GM12874 (cell line): ENCODE results near the gene NEBL.

Experiments
- TF ChIP-seq, protein P1 (sequence below): IDR thresholded peaks from 2 replicates; pipeline ENCODE4 v1.5.1; 2011; ENCODE audit warnings: low read depth, mild to moderate bottlenecking, control low read depth, low read length, moderate library complexity; ENCODE audit not compliant: insufficient read depth

NEBL gene

DNA sequence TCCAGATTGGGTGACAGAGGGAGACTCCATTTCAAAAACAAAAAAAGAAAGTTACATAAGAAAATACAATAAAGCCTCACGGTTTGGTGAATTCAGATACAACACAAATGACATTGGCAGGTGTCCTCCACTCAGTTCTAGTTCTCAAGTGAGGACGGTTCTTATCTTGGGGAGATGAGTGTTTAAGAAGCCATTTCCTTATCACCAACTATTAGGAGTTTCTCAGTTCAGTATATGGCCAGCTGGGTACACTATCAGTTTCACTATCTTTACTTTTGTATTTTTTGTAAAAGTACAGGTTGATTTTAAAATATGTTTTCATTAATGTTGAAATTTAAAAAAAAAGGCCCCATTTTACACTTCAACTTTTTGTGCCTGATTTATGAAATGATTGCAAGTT is 36.6 kb upstream of the NEBL start:
- TF ChIP-seq, protein P1, sequence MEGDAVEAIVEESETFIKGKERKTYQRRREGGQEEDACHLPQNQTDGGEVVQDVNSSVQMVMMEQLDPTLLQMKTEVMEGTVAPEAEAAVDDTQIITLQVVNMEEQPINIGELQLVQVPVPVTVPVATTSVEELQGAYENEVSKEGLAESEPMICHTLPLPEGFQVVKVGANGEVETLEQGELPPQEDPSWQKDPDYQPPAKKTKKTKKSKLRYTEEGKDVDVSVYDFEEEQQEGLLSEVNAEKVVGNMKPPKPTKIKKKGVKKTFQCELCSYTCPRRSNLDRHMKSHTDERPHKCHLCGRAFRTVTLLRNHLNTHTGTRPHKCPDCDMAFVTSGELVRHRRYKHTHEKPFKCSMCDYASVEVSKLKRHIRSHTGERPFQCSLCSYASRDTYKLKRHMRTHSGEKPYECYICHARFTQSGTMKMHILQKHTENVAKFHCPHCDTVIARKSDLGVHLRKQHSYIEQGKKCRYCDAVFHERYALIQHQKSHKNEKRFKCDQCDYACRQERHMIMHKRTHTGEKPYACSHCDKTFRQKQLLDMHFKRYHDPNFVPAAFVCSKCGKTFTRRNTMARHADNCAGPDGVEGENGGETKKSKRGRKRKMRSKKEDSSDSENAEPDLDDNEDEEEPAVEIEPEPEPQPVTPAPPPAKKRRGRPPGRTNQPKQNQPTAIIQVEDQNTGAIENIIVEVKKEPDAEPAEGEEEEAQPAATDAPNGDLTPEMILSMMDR, result no peak

DNA sequence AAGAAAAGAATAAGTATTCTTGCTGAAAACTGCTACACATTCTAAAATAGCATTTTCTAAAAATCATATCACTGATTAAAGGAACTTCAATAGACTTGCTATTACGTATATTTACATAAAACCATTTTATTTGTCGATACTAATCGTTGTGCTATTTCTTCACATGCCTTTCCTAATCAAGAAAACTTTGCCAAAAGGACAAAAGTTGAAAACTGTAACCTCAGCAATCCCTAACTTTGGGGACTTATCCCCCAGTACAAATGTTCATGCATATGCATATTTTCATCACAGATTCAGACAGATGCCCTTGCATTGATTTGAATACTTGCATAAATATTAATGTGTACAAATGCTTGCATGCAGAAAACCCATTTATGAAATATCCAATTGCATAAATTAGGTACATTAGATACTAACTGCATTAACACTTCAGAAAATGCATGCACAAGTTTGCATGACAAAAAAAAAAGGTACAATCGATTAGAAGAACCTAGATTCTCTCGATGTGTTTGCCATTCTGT is 35.6 kb upstream of the NEBL start:
- TF ChIP-seq, protein P1, result no peak

DNA sequence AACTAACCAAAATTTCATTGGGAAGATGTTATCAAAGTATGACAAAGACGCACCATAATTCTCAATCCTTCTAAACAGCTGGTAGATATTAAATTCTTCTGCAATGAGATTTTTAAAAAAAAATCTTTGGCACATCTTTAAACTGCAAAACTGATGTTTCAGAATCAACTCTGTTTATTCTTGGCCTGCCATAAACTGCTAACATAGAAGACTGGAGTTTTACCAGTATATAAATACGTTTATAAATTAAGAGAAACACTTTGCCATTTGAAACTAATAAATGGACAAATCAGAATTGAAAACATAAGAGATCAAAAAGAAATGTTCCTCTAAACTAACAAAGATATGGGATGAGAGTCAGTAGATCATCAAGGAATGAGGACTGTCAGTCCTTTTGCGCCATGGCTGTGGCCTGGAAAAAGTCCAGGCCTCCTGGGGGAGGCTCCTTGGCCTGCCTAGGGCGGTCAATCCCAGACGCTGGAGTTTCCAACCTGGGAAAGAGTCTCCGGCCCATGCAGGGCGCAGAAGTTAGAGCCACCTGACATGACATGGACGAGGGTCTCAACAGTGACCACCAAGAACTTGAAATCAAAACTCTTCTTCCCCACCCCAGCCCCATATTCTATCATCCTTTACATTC is 34.2 kb upstream of the NEBL start:
- TF ChIP-seq, protein P1, result no peak

DNA sequence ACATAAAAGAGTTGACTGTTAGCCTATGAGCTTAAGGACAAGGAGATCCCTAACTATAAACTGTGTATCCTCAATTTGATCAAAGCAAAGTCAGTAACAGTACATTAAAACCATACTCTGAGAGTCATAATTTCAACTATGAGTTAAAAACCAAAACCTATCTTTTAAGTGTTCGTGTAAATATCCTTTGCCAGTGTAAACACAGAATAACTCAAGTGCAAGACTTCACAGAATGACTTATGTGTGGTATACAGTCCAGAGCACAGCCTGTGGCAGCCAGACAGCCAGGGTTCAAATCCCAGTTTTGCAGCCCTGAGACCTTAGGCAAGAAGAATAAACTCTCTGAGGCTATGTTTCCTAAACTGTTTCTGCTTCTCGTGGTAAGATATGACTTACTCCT is 30.3 kb upstream of the NEBL start:
- TF ChIP-seq, protein P1, result no peak

DNA sequence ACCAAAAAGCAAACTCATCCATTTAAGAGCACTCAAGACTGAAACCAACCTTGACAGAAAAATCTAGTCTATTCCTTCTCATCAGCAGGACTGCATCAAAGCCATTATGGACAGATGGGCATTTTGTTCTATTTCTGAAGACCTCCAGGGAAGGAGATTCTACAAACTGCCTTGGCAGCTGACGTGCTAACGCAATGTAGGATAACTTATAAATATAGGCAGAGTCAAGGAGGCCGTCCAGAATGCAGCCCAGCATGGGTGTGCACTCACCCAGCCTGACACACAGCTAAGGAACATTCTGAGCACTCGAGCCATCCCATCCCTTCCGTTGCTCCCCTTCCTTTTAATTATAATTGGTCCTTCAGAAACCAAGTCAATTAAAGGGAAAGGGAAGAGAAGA is 25.3 kb upstream of the NEBL start:
- TF ChIP-seq, protein P1, result no peak

DNA sequence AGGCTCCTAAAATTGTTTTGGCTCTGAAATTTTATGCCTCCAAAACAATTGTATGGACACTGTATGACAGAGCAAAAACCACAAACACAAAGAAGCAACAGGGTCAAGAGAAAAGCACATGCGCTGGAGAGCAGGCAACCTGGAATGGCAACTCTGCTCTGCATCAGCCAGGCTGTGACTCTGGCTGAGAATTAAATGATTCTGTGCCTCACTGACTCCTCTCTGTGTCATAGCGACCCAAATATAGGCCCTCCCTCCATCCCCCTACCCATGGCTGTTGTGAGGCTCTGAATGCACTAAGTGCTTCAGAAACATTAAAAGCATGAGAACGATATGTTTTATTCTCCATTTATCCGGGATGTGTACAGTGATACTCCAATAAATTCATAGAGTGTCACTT is 24.9 kb upstream of the NEBL start:
- TF ChIP-seq, protein P1, result no peak

DNA sequence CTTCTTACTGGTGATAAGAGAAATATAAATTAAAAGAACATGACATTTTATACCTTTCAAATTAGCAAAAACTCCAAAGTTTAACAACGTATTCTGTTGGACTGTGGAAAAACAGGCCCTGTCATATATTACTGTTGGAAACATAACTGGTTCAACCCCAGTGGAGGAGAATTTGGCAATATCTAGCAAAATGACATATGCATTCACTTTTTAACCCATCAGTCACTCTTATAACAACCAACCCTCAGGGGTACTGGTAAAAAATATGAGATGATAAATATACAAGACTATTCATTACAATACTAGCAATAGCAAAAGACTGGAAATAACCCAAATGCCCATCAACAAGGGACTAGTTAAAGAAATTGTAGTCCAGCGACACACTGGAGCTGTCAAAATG is 22.9 kb upstream of the NEBL start:
- TF ChIP-seq, protein P1, result no peak
